HEK293 (cell line): Measurements from ENCODE around the gene SLC35F3.

Experiments used
- GFI1B ChIP-seq: fragments of 450-650 bp; formaldehyde crosslinking; IDR thresholded peaks from 2 replicates; pipeline ENCODE4 v1.5.1; 2016; ENCODE audit warnings: missing biosample characterization, missing genetic modification characterization
- KLF10 ChIP-seq: fragments of 450-650 bp; IDR thresholded peaks from 2 replicates; pipeline ENCODE4 v1.5.1; 2018; ENCODE audit warnings: missing biosample characterization, mild to moderate bottlenecking, missing genetic modification characterization
- RBAK ChIP-seq: fragments of 450-650 bp; formaldehyde crosslinking; IDR thresholded peaks from 2 replicates; pipeline ENCODE4 v1.5.1; 2016; ENCODE audit warnings: missing biosample characterization, missing genetic modification characterization
- ZBTB7A ChIP-seq: fragments of 450-650 bp; formaldehyde crosslinking; IDR thresholded peaks from 2 replicates; pipeline ENCODE4 v1.5.1; 2016; ENCODE audit warnings: low read depth, missing biosample characterization, missing genetic modification characterization
- ZNF211 ChIP-seq: fragments of 450-650 bp; formaldehyde crosslinking; IDR thresholded peaks from 2 replicates; pipeline ENCODE4 v1.5.1; 2016; ENCODE audit warnings: low read depth, missing biosample characterization, missing genetic modification characterization
- ZNF580 ChIP-seq: fragments of 450-650 bp; formaldehyde crosslinking; IDR thresholded peaks from 2 replicates; pipeline ENCODE4 v1.5.1; 2016; ENCODE audit warnings: missing biosample characterization, missing genetic modification characterization
- TF ChIP-seq, protein P1 (sequence below): fragments of 450-650 bp; formaldehyde crosslinking; IDR thresholded peaks from 2 replicates; pipeline ENCODE4 v1.5.1; 2016; ENCODE audit warnings: missing biosample characterization, missing genetic modification characterization
- TF ChIP-seq, protein P2 (sequence below): fragments of 450-650 bp; formaldehyde crosslinking; IDR thresholded peaks from 2 replicates; pipeline ENCODE4 v1.5.1; 2016; ENCODE audit warnings: missing biosample characterization, missing genetic modification characterization

GRCh38 chr1:234135501-234135900, 231.0 kb downstream of the SLC35F3 start:
- no peak for TF ChIP-seq GFI1B (tag by site-specific recombination)
- TF ChIP-seq ZNF211 (tag by site-specific recombination), result no peak
- no peak for TF ChIP-seq KLF10 (tag by site-specific recombination)
- no peak for TF ChIP-seq ZBTB7A (tag by site-specific recombination)
- TF ChIP-seq, protein P1, sequence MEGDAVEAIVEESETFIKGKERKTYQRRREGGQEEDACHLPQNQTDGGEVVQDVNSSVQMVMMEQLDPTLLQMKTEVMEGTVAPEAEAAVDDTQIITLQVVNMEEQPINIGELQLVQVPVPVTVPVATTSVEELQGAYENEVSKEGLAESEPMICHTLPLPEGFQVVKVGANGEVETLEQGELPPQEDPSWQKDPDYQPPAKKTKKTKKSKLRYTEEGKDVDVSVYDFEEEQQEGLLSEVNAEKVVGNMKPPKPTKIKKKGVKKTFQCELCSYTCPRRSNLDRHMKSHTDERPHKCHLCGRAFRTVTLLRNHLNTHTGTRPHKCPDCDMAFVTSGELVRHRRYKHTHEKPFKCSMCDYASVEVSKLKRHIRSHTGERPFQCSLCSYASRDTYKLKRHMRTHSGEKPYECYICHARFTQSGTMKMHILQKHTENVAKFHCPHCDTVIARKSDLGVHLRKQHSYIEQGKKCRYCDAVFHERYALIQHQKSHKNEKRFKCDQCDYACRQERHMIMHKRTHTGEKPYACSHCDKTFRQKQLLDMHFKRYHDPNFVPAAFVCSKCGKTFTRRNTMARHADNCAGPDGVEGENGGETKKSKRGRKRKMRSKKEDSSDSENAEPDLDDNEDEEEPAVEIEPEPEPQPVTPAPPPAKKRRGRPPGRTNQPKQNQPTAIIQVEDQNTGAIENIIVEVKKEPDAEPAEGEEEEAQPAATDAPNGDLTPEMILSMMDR (tag by site-specific recombination), result no peak
- TF ChIP-seq RBAK, result no peak
- TF ChIP-seq ZNF580, result no peak
- TF ChIP-seq, protein P2, sequence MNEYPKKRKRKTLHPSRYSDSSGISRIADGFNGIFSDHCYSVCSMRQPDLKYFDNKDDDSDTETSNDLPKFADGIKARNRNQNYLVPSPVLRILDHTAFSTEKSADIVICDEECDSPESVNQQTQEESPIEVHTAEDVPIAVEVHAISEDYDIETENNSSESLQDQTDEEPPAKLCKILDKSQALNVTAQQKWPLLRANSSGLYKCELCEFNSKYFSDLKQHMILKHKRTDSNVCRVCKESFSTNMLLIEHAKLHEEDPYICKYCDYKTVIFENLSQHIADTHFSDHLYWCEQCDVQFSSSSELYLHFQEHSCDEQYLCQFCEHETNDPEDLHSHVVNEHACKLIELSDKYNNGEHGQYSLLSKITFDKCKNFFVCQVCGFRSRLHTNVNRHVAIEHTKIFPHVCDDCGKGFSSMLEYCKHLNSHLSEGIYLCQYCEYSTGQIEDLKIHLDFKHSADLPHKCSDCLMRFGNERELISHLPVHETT, result no peak
